Activated CD8-positive, alpha-beta memory T cell treated with anti-CD3 and anti-CD28 coated beads for 48 hours (primary cell): ENCODE results near the gene ATG4B.
"Not testable (repeated sequence)": the region's sequence is repeated elsewhere in the genome, so short reads cannot be mapped to it uniquely, and the experiment has no call there.

Experiments
- DNase-seq, 3 experiments: peaks; one replicate each; pipeline ENCODE4 v3.0.0-alpha.2; 2020; ENCODE audit warnings: low read depth in 2 of 3, low spot score in 2 of 3

ATG4B gene

DNA sequence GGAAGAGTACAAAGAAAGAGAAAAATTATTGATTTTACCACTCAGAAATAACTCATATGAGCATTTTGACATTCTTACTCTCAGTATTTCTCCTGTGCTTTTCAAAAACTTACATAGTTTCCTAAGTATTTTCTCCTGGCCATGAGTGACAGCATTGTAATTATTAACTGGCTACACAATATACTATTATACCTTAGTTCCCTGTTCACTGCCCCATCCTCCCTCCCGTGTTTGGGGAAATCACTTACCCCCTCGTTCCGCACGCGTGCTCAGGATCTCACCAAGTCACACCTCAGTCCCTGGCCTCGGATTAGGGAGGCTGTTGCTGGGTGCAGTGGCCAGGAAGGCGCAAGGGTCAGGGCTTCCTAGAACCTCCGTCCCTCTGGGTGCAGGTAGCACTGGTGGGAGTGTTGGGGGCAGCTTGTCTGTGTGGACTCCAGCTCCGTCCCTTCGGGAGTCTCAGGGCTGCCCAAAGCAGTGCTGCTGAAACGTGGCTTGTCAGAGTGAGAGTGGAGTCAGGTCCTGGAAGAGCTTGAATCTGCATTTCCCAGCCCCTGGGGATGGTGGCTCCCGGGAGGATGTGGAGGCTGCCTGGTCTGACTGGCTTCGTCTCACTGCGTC lies 23.2 kb downstream of the ATG4B start:
- DNase-seq: no peak

DNA sequence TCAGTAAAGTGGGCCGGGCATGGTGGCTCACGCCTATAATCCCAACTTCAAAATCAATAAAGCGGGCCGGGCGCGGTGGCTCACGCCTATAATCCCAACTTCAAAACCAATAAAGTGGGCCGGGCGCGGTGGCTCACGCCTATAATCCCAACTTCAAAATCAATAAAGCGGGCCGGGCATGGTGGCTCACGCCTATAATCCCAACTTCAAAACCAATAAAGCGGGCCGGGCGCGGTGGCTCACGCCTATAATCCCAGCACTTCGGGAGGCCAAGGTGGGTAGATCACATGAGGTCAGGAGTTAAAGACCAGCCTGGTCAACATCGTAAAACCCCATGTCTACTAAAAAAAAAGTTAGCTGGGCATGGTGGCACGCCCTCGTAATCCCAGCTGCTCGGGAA lies 25.2 kb downstream of the ATG4B start:
- DNase-seq: not testable (repeated sequence)

DNA sequence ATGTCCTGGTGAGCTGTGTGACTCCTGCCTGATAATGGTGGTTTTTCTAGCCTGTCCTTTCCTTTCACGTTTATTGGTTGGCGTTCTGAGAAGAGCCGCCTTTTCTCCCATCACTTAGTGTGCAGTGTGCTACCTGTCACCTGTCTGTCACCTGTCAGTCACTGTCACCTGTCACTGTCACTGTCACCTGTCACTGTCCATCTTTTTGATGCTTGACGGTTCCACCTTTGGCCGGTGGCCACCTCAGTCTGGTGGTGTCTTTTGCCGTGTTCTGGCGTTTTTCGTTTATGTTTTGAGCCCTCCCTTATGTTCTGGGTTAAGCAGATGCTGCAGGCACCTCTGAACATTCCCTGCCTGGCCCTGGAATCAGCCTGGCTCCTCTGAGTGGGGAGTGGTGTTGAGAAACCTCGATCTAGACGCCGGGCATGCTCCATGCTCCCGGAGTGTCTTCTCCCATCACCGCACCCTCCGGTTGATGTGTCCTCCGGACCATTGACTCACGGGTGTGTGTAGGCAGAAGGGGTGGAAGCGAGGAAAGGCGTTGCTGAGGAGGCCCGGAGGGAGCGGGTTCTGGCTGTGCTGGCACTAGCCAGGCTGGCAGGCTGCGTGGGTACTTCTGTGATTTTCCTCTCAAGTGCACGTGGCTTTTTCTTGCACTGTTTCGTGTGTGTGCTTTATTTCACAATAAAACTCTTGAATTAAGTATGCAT lies 28.4 kb downstream of the ATG4B start:
- DNase-seq: no peak

DNA sequence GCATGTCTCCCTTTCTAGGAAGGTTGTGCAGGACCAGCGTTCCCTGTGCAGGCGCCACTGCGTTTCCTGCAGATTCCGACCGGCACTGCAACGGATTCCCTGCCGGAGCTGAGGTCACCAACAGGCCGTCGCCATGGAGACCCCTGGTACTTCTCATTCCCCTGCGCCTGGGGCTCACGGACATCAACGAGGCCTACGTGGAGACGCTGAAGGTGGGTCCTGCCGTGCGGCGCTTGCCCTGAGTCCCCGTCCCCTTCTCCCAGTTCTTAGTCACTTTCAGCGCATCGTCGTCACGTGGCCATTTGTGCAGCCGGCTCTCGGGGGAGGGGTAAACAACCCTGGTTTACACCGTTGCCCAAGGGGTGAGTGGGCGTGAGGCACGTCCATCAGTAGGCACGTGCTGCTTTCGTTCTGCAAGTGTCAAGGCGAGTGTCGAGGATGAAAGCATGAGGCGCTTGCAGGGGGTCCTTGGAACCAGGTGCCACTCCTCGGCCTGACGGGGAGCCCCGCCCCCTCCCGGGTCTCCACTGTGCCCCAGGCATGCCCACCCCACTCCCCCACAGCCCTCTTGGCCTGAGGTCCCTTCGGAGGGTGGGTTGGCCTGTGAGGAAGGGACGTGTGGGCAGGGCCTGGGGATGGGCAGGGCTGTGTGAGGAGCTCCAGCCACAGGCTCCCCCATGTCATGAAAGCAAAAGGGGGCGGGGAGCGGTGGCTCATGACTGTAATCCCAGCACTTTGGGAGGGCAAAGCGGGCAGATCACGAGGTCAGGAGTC lies 29.3 kb downstream of the ATG4B start:
- DNase-seq: no peak

DNA sequence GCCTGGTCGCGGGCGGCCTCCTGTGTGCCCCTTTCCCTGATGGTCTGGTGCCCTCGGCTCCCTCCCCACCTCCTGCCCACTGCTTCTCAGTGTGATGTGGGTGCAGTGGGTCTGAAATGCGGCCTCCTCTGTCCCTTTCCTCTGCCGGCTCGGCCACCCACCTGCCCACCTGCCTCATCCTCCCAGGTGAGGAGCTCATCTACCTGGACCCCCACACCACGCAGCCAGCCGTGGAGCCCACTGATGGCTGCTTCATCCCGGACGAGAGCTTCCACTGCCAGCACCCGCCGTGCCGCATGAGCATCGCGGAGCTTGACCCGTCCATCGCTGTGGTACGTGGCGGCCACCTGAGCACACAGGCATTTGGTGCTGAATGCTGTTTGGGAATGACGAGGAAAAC lies 30.9 kb downstream of the ATG4B start:
- no peak for DNase-seq

DNA sequence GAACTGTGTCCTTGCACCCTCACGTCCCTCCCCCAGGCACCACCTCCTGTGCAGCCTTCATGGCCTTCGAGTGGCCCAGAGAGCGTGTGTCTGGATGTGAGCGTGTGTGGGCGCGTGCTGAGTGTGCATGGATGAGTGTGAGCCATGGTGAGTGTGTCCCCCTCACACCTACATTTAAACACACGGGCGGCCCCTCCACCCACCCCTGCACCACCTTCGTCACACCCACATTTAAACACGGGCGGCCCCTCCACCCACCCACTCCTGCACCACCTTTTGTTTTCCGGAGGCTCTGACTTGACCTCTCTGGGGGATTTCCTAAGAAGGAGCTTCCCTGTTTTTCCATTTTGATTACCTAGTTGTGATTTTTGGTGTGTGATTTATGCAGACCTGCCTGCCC lies 31.3 kb downstream of the ATG4B start:
- no peak for DNase-seq

DNA sequence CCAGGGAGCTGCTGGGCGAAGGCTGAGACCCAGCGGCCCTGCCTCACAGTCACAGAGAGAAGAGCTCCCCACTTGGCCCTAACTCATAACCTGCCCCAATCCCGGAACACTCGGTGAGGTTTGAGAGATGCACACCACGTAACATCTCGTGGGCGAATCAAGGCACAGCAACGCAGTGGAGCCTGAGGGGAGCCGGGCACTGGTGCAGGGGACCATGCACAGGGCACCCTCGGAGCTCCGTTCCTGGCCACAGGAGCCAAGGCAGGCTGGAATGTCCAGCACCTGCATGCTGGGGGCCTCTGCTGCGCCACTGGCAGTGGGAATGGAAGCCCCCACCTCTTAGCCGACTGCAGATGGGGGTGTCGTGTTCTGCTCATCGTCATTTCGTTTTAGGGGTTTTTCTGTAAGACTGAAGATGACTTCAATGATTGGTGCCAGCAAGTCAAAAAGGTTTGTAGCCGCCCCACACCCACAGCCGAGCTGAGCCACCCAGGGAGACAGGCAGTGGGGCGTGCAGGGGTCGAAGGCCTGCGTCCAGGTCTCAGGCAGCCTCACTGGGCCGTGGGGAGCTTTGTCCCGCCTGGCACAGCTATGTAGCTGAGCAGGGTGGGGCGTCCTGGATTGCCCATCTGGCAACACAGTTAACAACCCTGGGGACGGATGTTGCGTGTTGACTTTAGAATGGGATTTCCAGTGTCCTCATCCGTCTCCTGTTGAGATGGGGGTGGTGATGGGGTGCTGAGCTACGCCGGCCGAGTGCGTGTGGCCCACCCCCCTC lies 33.0 kb downstream of the ATG4B start:
- no peak for DNase-seq

DNA sequence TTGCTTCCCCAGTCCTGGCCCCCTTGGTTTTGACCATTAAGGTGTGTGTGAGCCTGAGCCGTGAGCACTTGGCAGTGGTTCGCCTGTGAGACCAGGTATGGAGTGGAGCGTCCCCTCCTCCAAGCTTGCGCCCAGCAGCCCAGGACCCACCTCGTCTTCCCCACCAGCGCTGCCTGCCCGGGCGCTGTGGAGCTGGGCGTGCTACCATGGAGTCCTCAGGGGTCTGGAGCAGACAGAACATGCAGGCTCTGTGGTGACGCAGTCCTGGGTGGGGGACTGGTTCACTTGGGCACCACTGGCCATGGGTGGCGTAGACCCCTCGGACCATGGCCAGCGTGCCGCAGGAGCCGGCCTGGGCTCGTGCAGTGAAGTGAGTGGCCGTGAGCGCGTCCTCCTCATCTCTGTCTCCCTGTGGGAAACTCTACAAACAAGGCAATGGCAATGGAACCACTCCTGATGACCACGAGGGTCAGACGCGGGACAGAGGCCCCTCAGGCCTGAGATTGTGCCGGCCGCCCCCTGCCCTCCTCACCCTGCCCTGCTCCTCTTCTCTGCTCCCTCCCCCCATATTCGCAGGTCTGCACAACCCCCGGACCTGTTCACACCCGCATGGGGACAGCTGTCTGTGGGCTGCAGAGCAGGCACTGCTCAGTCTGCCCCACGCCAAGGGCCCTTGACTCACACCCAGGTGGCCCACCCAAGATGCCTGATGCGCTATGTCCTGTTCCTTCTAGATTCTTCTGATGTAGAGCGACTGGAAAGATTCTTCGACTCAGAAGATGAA lies 34.2 kb downstream of the ATG4B start:
- DNase-seq: no peak

DNA sequence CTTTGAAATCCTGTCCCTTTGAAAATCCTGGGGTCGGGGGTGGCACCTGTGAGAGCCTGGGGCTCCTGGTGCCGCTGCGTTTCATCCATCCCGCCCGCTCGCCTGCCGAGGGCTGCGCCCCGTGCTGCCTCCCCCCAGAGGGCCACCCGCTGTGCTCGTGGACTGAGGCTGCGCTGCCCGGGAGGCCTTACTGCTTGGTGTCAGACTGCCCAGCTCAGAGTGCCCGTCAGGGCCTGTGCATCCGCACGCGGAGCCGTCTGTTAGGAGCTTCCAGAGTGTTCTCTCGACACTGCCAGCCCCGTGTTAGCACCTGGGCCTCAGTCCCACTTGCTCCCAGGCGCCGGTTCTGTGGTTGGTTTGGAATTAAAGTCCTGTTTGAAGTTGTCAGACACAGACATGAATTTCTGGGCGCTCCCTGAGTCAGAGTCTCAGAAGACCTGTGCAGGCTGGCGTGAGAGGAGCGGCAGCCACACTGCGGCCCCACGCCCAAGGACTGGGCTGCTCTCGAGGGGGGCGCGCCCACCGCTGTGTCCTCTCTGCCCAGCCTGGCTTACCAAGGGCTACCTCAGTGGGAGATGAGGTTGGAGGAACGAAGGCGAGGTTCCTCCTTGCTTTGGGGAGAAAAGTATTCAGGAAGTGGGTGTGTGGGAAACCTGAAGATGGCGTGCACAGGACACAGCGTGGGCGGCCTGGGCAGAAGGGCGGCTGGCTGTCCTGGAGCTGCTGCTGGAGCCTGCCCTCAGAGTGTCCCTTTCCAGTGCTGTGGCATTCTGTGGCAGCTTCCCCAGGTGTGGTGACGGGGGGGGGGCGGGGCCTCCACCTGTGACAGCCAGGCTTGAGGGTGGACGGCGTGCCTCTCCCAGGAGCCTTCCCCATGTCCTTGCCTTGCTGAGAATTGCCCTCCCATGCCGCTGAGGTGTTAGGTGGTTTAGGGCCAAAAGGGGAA lies 35.0 kb downstream of the ATG4B start:
- DNase-seq: no peak

DNA sequence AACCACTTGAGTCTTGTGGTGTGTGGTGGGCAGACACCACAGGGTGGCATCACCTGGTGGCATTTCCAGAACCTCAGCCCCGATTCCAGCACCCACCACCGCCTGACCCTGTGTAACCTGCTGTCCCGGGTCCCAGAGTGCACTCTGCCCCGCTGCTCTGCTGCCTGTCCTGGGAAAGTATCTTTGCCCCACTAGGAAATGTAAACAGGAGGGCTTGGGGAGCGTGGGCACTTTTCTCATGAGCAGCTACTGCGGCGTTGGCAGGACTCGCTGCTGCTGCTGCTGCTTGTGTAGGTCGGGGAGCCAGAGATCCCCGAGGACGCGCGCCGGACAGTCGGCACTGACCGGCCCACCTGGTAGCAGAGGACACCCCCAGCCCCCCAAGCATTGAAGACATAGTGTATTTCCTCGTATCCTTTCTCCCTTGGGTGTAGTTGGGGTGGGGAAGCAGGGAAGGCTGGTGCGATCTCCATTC lies 35.7 kb downstream of the ATG4B start:
- no peak for DNase-seq

DNA sequence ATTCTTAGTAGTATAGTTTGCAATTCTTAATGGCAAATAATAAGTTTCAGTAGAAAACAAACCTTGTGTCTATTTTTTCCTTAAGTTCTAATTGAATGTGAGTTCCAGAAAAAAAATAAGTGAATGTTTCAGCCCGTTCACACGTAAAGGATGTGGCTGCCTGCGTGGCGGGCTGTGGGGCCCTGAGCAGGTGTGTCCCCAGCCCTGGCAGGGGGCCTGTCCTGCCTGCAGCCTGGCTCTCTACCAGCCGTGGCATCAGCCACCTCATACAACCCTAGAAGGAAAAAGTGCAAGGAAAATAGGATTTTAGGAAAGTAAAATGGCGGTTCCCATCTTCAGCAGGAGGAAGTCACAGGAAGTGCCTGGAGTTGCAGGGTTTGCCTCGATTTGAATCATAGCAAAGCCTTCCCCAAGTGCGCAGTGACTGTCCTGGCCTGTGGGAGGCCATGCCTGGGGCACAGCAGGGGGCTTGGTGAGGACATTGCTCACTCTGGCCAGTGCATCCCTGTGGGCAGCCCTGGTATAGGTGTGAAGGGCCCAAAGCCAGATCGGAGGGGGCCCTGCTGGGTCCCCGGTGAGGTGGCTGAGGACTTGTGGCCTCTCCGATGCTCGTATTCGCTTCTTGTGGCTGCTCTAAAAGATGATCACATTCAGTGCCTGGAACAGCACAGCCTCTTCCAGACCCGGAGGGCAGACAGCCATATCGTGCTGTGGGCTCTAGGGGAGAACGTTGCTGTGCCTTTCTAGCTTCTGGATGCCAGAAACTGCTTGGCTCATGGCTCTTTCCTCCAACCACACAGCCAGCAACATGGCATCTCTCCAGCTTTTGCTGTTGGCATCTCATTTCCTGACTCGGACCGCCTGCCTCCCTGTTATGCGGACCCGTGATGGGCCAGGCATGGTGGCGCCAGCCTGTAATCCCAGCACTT lies 36.6 kb downstream of the ATG4B start:
- no peak for DNase-seq

DNA sequence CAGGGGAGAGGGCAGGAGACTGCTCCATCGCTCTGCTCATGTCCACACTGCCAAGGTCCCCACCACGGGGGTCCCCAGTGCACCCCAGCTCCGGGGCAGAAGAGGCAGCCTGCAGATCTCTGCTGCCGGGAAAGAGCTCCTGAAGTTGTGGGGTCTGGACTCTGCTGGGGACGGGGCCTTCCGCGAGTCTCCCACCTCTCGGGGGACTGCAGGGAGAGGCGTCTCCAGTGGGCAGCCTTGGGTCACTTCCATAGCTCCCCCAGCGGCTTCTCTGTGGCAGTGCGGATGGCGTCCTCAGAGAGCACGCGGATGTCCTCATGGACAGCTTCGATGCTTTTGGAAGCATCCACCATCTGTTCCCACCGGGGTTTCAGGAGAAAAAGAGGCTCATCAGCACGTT lies 38.4 kb downstream of the ATG4B start:
- DNase-seq: no peak

DNA sequence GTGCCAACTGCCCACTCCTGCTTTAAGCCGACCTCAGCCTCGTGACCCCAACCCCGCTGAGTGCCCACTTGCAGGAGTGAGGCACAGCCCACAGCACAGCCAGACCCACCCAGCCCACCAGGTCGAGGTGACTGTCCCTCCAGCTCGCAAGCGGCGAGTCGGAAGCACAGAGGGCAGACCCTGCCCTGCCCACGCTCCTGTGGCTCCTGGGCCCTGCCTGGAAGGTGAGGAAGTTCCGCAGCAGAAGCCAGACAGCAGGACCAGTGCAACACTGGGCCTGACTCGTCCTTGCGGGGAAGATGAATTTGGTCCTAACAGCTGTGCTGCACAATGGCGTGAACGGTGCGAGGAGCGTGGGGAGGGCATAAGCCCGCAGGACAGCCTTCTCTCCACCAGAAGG lies 39.2 kb downstream of the ATG4B start:
- DNase-seq: no peak

DNA sequence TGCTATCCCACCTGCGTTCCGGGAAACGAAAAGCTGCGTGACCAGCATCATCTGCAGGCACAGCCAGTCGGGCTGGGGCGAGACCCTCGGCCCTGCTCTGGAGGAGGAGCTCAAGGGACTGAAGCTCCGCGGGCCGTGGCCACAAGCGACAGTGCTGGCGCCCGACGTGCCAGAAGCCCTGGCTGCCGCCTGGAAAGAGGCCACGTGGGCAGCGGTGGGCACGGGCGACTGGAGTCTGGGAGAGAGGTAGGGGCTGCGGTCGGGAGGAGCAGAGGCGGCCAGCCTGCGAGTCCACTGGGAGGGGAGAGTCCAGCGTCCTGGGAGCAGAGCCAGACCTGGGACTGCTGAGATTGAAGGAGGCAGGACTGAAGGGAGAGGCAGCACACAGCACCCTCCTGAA lies 39.9 kb downstream of the ATG4B start:
- no peak for DNase-seq

DNA sequence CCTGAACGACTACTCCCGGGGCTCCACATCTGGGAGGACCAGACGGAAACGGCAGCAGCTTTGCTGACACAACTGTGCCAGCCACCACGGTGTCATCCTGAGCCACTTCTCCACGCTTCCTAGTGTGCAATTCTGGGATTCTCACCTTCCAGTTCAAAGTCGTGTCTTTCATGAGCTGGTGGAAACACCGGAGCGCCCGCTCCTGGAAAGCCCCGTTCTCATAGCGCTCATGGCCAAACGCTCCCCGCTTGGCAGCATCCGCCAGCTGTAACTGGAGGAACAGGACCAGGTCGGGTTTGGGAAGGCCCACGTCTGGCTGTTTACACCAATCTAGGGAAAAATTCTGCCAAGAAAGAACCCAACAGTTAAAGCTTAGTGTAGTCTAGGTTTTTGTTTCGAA lies 40.8 kb downstream of the ATG4B start:
- no peak for DNase-seq

DNA sequence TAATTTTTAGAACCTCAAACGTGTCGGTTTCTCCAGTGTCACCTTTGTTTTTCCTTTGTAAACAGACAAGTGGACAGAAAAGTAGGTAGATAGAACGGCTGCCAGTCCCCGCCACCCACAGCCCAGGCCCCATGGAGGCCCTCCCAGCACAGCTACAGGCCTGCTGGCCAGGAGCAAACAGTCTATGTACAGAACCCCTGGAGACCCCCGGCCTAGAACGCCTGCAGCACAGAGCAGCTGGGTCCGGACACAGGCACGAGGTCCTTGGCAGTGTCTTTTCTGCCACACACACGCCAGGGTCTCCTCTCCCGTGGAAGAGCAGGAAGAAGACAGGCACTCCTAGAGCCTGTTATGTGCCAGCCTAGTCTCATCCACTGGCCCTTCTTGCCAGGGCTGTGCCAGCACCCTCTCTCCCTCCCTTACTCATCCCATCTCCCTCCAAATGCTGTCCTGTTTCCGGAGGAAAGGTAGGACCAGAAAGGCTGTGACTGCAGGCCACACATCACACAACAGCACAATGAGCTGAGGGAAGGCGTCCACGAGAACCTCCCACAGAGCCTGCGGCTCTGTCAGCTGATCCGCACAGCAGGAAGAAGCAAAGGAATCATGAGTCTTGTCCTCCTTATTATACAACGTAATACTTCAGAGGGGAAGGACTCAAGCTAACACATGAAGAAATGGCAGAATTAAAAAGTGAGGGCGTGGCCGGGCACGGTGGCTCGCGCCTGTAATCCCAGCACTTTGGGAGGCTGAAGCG lies 41.5 kb downstream of the ATG4B start:
- no peak for DNase-seq

DNA sequence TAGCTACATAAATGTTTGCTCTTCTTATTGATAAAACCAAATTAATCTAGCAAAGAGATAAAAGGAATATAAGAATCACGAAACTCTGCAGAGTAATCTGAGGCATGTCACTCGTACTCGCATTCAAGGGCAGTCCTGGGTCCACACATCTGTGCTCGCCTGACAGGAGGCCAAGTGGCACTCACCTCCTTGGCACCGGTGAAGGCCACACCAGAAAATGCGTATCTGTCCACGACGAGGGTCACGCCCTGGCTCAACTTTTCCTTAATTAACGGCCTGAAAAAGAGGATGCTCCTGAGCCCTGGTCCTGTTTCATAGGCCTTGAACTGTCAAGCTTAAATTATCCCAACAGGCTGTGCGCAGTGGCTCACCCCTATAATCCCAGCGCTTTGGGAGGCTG lies 42.6 kb downstream of the ATG4B start:
- DNase-seq: no peak
